H1 (cell line): ENCODE data around the gene GABRD. TPM values are rescaled to one million over a fixed set of nuclear protein-coding genes. Genes with fewer than 3 reads are reported as not detected.

Source experiments
- CTCF ChIA-PET: fragments of 300-600 bp; sonication (Branson Sonifier 250); formaldehyde crosslinking; loops from one replicate; lab custom pipeline; 2021; ENCODE audit not compliant: partially characterized antibody; lab: Charles Lee
- POLR2A ChIA-PET: fragments of 300-600 bp; sonication (Branson Sonifier 250); formaldehyde crosslinking; loops from one replicate; lab custom pipeline; 2021; ENCODE audit warnings: inconsistent platforms; ENCODE audit not compliant: partially characterized antibody; lab: Charles Lee
- DNase-seq, 2 experiments: peaks; one replicate each; pipeline versions ENCODE4 v3.0.0 to v3.0.0-alpha.2; 2010 to 2022; ENCODE audit warnings: low spot score in 2 of 2, low read depth in 1 of 2, mixed read lengths in 1 of 2
- FAIRE-seq: peaks from 2 replicates; lab custom pipeline; 2011; peaks lifted over from hg19 to GRCh38; lab: Jason Lieb, UNC
- H2AFZ ChIP-seq: 2 replicates; pipeline ENCODE4 v1.8.1; 2012; ENCODE audit warnings: low read length, inconsistent platforms
- H2AK5ac ChIP-seq: 2 replicates; pipeline ENCODE4 v1.6.1; 2013; ENCODE audit warnings: low read depth, low read length
- H2BK120ac ChIP-seq: replicated peaks from 2 replicates; pipeline ENCODE3; 2013; ENCODE audit warnings: low read depth, low read length, inconsistent platforms
- H2BK12ac ChIP-seq: 2 replicates; pipeline ENCODE4 v1.6.1; 2013; ENCODE audit warnings: low read depth, low read length
- H2BK15ac ChIP-seq: 2 replicates; pipeline ENCODE4 v1.6.1; 2013; ENCODE audit warnings: low read length
- H2BK20ac ChIP-seq: 2 replicates; pipeline ENCODE4 v1.6.1; 2013; ENCODE audit warnings: low read length
- H2BK5ac ChIP-seq: 2 replicates; pipeline ENCODE4 v1.6.1; 2013; ENCODE audit warnings: low read depth, low read length
- H3K14ac ChIP-seq: 2 replicates; pipeline ENCODE4 v1.6.1; 2013; ENCODE audit warnings: inconsistent platforms; ENCODE audit not compliant: insufficient read length
- H3K18ac ChIP-seq: 2 replicates; pipeline ENCODE4 v1.6.1; 2013; ENCODE audit warnings: low read length; ENCODE audit errors: extremely low read depth
- H3K23ac ChIP-seq: 2 replicates; pipeline ENCODE4 v1.6.1; 2013; ENCODE audit warnings: inconsistent platforms; ENCODE audit not compliant: insufficient read length
- H3K23me2 ChIP-seq: 2 replicates; pipeline ENCODE4 v1.6.1; 2013; ENCODE audit warnings: low read depth, low read length
- H3K27ac ChIP-seq: 2 replicates; pipeline ENCODE4 v1.6.1; 2011; ENCODE audit warnings: low read depth, low read length, inconsistent platforms
- H3K27me3 ChIP-seq, 4 experiments: replicated peaks in 1 of 4; 1 replicate in 1 of 4; 2 replicates in 3 of 4; pipeline versions ENCODE4 v1.6.1 to v1.8.1; 2011 to 2013; ENCODE audit warnings: low read length in 3 of 4, mild to moderate bottlenecking in 3 of 4, inconsistent platforms in 2 of 4, mixed read lengths in 2 of 4, moderate library complexity in 1 of 4; ENCODE audit not compliant: control insufficient read depth in 3 of 4, insufficient read depth in 3 of 4; ENCODE audit errors: extremely low read depth in 1 of 4
- H3K36me3 ChIP-seq, 4 experiments: 2 replicates each; pipeline versions ENCODE4 v1.6.1 to v1.8.1; 2011 to 2013; ENCODE audit warnings: mild to moderate bottlenecking in 4 of 4, low read length in 3 of 4, moderate library complexity in 2 of 4, control low read depth in 1 of 4, inconsistent platforms in 1 of 4; ENCODE audit not compliant: insufficient read depth in 4 of 4, control insufficient read depth in 2 of 4
- H3K4ac ChIP-seq: replicated peaks from 2 replicates; pipeline ENCODE3; 2013; ENCODE audit warnings: low read length, low read depth, mixed read lengths, inconsistent platforms; ENCODE audit not compliant: insufficient read length
- H3K4me1 ChIP-seq, 4 experiments: replicated peaks in 1 of 4; 1 replicate in 1 of 4; 2 replicates in 3 of 4; pipeline versions ENCODE4 v1.6.1 to v1.8.1; 2011 to 2013; ENCODE audit warnings: low read length in 3 of 4, inconsistent platforms in 2 of 4, mixed read lengths in 1 of 4; ENCODE audit not compliant: insufficient read depth in 4 of 4, control insufficient read depth in 3 of 4
- H3K4me2 ChIP-seq, 2 experiments: 2 replicates each; pipeline versions ENCODE4 v1.6.1 to v1.8.1; 2011 to 2013; ENCODE audit warnings: low read depth in 2 of 2, low read length in 2 of 2, control low read depth in 1 of 2, inconsistent platforms in 1 of 2, mild to moderate bottlenecking in 1 of 2; ENCODE audit not compliant: insufficient read depth in 1 of 2
- H3K4me3 ChIP-seq, 4 experiments: fragments of 200-600, 300-600 bp in 1 of 4; sonication (generic), shearing (Covaris generic), sonication (Bioruptor Twin) in 1 of 4; 2 replicates each; pipeline versions ENCODE4 v1.5.1 to v1.8.1; 2011 to 2016; ENCODE audit warnings: low read length in 4 of 4, low read depth in 3 of 4, control low read depth in 2 of 4, inconsistent platforms in 2 of 4, mild to moderate bottlenecking in 2 of 4, mixed read lengths in 1 of 4, moderate library complexity in 1 of 4; ENCODE audit not compliant: insufficient read depth in 2 of 4; ENCODE audit errors: extremely low read depth in 1 of 4
- H3K56ac ChIP-seq: replicated peaks from 2 replicates; pipeline ENCODE3; 2013; ENCODE audit warnings: low read depth, mild to moderate bottlenecking, mixed read lengths, low read length, inconsistent platforms; ENCODE audit not compliant: insufficient read length
- H3K79me1 ChIP-seq: 2 replicates; pipeline ENCODE4 v1.6.1; 2013; ENCODE audit warnings: low read depth, low read length, control low read depth
- H3K79me2 ChIP-seq, 2 experiments: 2 replicates each; pipeline versions ENCODE4 v1.6.1 to v1.8.1; 2012 to 2013; ENCODE audit warnings: low read length in 2 of 2, mild to moderate bottlenecking in 2 of 2, inconsistent platforms in 1 of 2; ENCODE audit not compliant: insufficient read depth in 2 of 2, control insufficient read depth in 1 of 2
- H3K9ac ChIP-seq, 4 experiments: replicated peaks in 1 of 4; 1 replicate in 1 of 4; 2 replicates in 3 of 4; pipeline versions ENCODE4 v1.6.1 to v1.8.1; 2011 to 2013; ENCODE audit warnings: low read depth in 3 of 4, low read length in 3 of 4, control low read depth in 2 of 4, mild to moderate bottlenecking in 2 of 4, moderate library complexity in 2 of 4, inconsistent platforms in 1 of 4; ENCODE audit errors: extremely low read depth in 1 of 4
- H3K9me3 ChIP-seq, 2 experiments: 2 replicates each; pipeline versions ENCODE4 v1.6.1 to v1.8.1; 2012 to 2013; ENCODE audit warnings: mild to moderate bottlenecking in 2 of 2, moderate library complexity in 2 of 2, control low read depth in 1 of 2, inconsistent platforms in 1 of 2, low read depth in 1 of 2, low read length in 1 of 2, mixed read lengths in 1 of 2; ENCODE audit not compliant: insufficient read depth in 2 of 2
- H4K20me1 ChIP-seq, 2 experiments: replicated peaks in 1 of 2; 2 replicates each; pipeline versions ENCODE3 to v1.8.1; 2011 to 2013; ENCODE audit warnings: inconsistent platforms in 2 of 2, low read length in 2 of 2, mild to moderate bottlenecking in 1 of 2; ENCODE audit not compliant: insufficient read depth in 2 of 2, control insufficient read depth in 1 of 2
- H4K5ac ChIP-seq: 2 replicates; pipeline ENCODE4 v1.6.1; 2013; ENCODE audit warnings: low read length, low read depth, mixed read lengths, inconsistent platforms; ENCODE audit not compliant: insufficient read length
- H4K8ac ChIP-seq: 2 replicates; pipeline ENCODE4 v1.8.0; 2013; ENCODE audit warnings: mild to moderate bottlenecking, moderate library complexity, low read length, inconsistent platforms; ENCODE audit not compliant: insufficient read depth; ENCODE audit errors: extremely low read depth
- H4K91ac ChIP-seq: replicated peaks from 2 replicates; pipeline ENCODE3; 2013; ENCODE audit warnings: low read length, mixed read lengths, inconsistent platforms; ENCODE audit not compliant: insufficient read length
- HDAC2 ChIP-seq, 2 experiments: fragments of 300-600 bp in 1 of 2; sonication (generic) in 1 of 2; IDR thresholded peaks; 2 replicates each; pipeline ENCODE4 v1.6.1; 2011 to 2012; ENCODE audit warnings: low read depth in 2 of 2, low read length in 2 of 2, mild to moderate bottlenecking in 2 of 2, moderate library complexity in 2 of 2, borderline replicate concordance in 1 of 2, inconsistent platforms in 1 of 2
- HDAC6 ChIP-seq: IDR thresholded peaks from one replicate; pipeline ENCODE4 v1.7.1; 2012; ENCODE audit warnings: low read depth, mild to moderate bottlenecking, inconsistent platforms, low read length, moderate library complexity
- KDM4A ChIP-seq: IDR thresholded peaks from one replicate; pipeline ENCODE4 v1.7.1; 2012; ENCODE audit warnings: low read depth, mild to moderate bottlenecking, moderate library complexity, low read length, inconsistent platforms; ENCODE audit not compliant: severe bottlenecking
- SP2 ChIP-seq: IDR thresholded peaks from 2 replicates; pipeline ENCODE4 v1.6.1; 2012; ENCODE audit warnings: mild to moderate bottlenecking, low read length, inconsistent platforms
- ZNF274 ChIP-seq: IDR thresholded peaks from 2 replicates; pipeline ENCODE4 v1.7.0; 2012; ENCODE audit warnings: low read length, borderline replicate concordance; ENCODE audit errors: extremely low read depth
- WGBS, 2 experiments: shearing (Covaris generic) in 1 of 2; methylation state at CpG; one replicate each; pipeline versions ENCODE4 v1.1.6 to v1.1.7; 2013 to 2015; ENCODE audit warnings: low lambda C conversion rate in 2 of 2, mixed read lengths in 2 of 2, inconsistent platforms in 1 of 2, low coverage in 1 of 2, missing lambda C conversion rate in 1 of 2; ENCODE audit not compliant: insufficient replicate concordance in 2 of 2, insufficient coverage in 1 of 2, insufficient read length in 1 of 2; ENCODE audit errors: extremely low coverage in 1 of 2, missing lambda C conversion rate in 1 of 2; 5-methylcytosine and 5-hydroxymethylcytosine counted together
- polyA plus RNA-seq, 7 experiments: library from polyadenylated mRNA; depleted of rRNA in 3 of 7; stranded (reverse) in 5 of 7; unstranded in 2 of 7; fragments of >200 nt in 5 of 7; fragments of 200-250 nt in 2 of 7; gene quantifications; 1 replicate in 5 of 7; 2 replicates in 1 of 7; 4 replicates in 1 of 7; pipeline versions ENCODE4 v1.2.1 to v1.2.3, GENCODE V29; 2011 to 2013; ENCODE audit warnings: missing spikeins in 2 of 7, mixed read lengths in 2 of 7
- total RNA-seq: library from RNA; stranded (reverse); fragmentation: NEBNext Ultra II Directional; extraction: Animal tissue kit (Norgen Biotek cat#: 25700); gene quantifications from 2 replicates; pipeline ENCODE4 v1.2.1, GENCODE V29; 2021

Gene GABRD
- total and polyA plus RNA-seq, 2 of the 8 experiments (the other 6 are each of a cell fraction or from before 2014, with no cell fraction given) = 1.8 to 3.0 TPM

DNA sequence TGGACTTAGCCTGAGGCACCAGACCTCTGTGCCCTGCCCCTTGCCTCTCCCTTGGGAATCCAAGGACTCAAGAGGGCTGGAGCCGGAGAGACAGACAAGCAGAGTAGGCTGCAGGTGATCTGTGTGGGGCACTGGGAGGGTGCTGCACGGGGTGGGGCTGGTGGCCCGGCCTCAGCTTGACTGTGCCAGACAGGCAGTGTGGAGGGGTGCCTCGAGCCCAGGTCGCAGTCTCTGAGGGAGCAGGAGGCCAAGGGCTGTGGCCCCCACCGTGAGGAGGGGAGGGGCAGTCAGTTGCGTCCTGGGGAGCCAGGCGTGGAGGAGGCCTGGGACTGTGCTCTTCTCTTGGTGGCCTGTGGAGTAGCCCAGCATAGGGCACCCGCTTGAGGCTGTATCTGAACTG lies 4.0 kb downstream of the GABRD start:
- POLR2A ChIA-PET = no interaction called here
- Histone ChIP-seq H3K27me3 (peaks cover 3 to 19% (median 13%) of the 10 kb centered on the region in 4 experiments), H2BK15ac (no peak overlapping the region), H3K18ac (no peak overlapping the region), H2BK120ac (no peak overlapping the region), H3K56ac (no peak overlapping the region), H4K20me1 (peaks cover 0 to 4% of the 10 kb centered on the region in 2 experiments), H3K4me3 (no peak overlapping the region), H3K23ac (no peak overlapping the region), H3K79me1 (no peaks in the 10 kb centered on the region), H2BK12ac (no peak overlapping the region), H4K8ac (no peak overlapping the region), H3K9me3 (no peaks in the 10 kb centered on the region), H3K23me2 (peaks cover 7% of the 10 kb centered on the region; the same call in 1 of the 2 replicates), H3K4me2 (no peak overlapping the region), H3K9ac (no peak overlapping the region), H3K79me2 (no peaks in the 10 kb centered on the region), H4K5ac (no peak overlapping the region), H3K4me1 (peaks cover 0 to 10% (median 3%) of the 10 kb centered on the region in 4 experiments; a peak in 4 of 7 replicates), H2BK5ac (no peak overlapping the region), H2AK5ac (no peak overlapping the region), H4K91ac (no peak overlapping the region), H3K27ac (no peak overlapping the region), H3K36me3 (no peaks in the 10 kb centered on the region), H3K14ac (no peak overlapping the region), H2BK20ac (no peak overlapping the region), H2AFZ (no peak overlapping the region), H3K4ac (no peak overlapping the region)
- FAIRE-seq (no peak), DNase-seq (no peak)
- 80% methylated on average over 9 of the region's 9 CpGs; no CpG with 5 or more reads in 1 of the 2 experiments for WGBS, 2 experiments
- TF ChIP-seq ZNF274 (no peak), HDAC6 (no peak), HDAC2 (IDR thresholded peaks at IDR 0.05; ENCODE audit: borderline replicate concordance in 1 of 2, low read depth in 2 of 2, low read length in 2 of 2) (no peak), SP2 (no peak), KDM4A (no peak)
- CTCF ChIA-PET = interaction anchor here (0.6 to 8.0 kb wide), 6 partner anchors 22 to 79 kb away, joined by 3 to 66 read pairs (median 4); no protein-coding TSS in a partner anchor
